GM12878 (cell line): Measurements from ENCODE around the gene MESD. TPM values are rescaled to one million over a fixed set of nuclear protein-coding genes. Genes with fewer than 3 reads are reported as not detected.

Source experiments
- ATAC-seq: fragments of 200-7000 bp; cut with Tn5 transposase; 3 replicates; pipeline ENCODE4 v1.9.1; 2020; ENCODE audit warnings: mild to moderate bottlenecking, moderate library complexity
- BruUV-seq: library from RNA; stranded (reverse); fragments of 400-500 nt; replicated peaks from 2 replicates; lab custom pipeline; 2021; lab: Mats Ljungman, UMichigan
- CTCF ChIA-PET: fragments of 300-600 bp; sonication (Branson Sonifier 250); formaldehyde crosslinking; extraction: SDS; loops from one replicate; lab custom pipeline; 2021; ENCODE audit warnings: inconsistent platforms; lab: Yijun Ruan, JAX
- POLR2A ChIA-PET: fragments of 350-600 bp; formaldehyde crosslinking; extraction: SDS; loops from one replicate; lab custom pipeline; 2021; ENCODE audit warnings: inconsistent platforms; lab: Charles Lee
- RAD21 ChIA-PET: fragments of 300-600 bp; sonication (Branson Sonifier 250); formaldehyde crosslinking; loops from one replicate; lab custom pipeline; 2023; ENCODE audit warnings: antibody characterized with exemption; ENCODE audit not compliant: unreplicated experiment; lab: Charles Lee
- SMC1A ChIA-PET: fragments of 300-600 bp; sonication (Branson Sonifier 250); formaldehyde crosslinking; loops from one replicate; lab custom pipeline; 2023; ENCODE audit not compliant: unreplicated experiment, uncharacterized antibody; lab: Charles Lee
- DNase-seq: peaks from one replicate; pipeline ENCODE4 v3.0.0-alpha.2; 2011; ENCODE audit warnings: low read depth, low spot score
- FAIRE-seq: peaks from 3 replicates; lab custom pipeline; 2011; peaks lifted over from hg19 to GRCh38; lab: Jason Lieb, UNC
- H2AFZ ChIP-seq: 2 replicates; pipeline ENCODE4 v1.6.0; 2011; ENCODE audit warnings: low read depth, low read length, control low read depth; ENCODE audit not compliant: control insufficient read depth
- H3K27ac ChIP-seq: 2 replicates; pipeline ENCODE4 v1.5.1; 2011; ENCODE audit warnings: control low read depth; ENCODE audit not compliant: control insufficient read depth, insufficient read depth
- H3K27me3 ChIP-seq, 2 experiments: replicated peaks in 1 of 2; 2 replicates each; pipeline versions ENCODE4 v1.6.0 to v1.6.1; 2011; ENCODE audit warnings: low read length in 1 of 2; ENCODE audit not compliant: control insufficient read depth in 2 of 2, insufficient read depth in 2 of 2
- H3K36me3 ChIP-seq, 2 experiments: 2 replicates each; pipeline ENCODE4 v1.5.1; 2011; ENCODE audit warnings: low read length in 1 of 2; ENCODE audit not compliant: control insufficient read depth in 2 of 2, insufficient read depth in 2 of 2
- H3K4me1 ChIP-seq: 2 replicates; pipeline ENCODE4 v1.6.1; 2011; ENCODE audit warnings: mild to moderate bottlenecking, low read length, moderate library complexity, mixed read lengths; ENCODE audit not compliant: control insufficient read depth, insufficient read depth
- H3K4me2 ChIP-seq: 2 replicates; pipeline ENCODE4 v1.6.0; 2011; ENCODE audit warnings: control low read depth; ENCODE audit not compliant: control insufficient read depth, insufficient read depth
- H3K4me3 ChIP-seq: fragments of 200-600 bp; sonication (generic); 2 replicates; pipeline ENCODE4 v1.5.1; 2016
- H3K79me2 ChIP-seq: 2 replicates; pipeline ENCODE4 v1.6.0; 2011; ENCODE audit warnings: low read length; ENCODE audit not compliant: control insufficient read depth, insufficient read depth
- H3K9ac ChIP-seq: 2 replicates; pipeline ENCODE4 v1.8.0; 2011; ENCODE audit warnings: low read length, control low read depth, mixed read lengths; ENCODE audit not compliant: control insufficient read depth, insufficient read depth
- H3K9me3 ChIP-seq: replicated peaks from 3 replicates; pipeline ENCODE4 v1.5.1; 2011; ENCODE audit warnings: mild to moderate bottlenecking, low read length; ENCODE audit not compliant: control insufficient read depth, insufficient read depth
- H4K20me1 ChIP-seq: 2 replicates; pipeline ENCODE4 v1.6.0; 2011; ENCODE audit not compliant: control insufficient read depth, insufficient read depth
- BACH1 ChIP-seq: fragments of 450-650 bp; IDR thresholded peaks from 2 replicates; pipeline ENCODE4 v1.6.1; 2017; ENCODE audit warnings: mild to moderate bottlenecking, borderline replicate concordance
- BHLHE40 ChIP-seq, 2 experiments: fragments of 450-650 bp in 1 of 2; IDR thresholded peaks; 2 replicates each; pipeline ENCODE4 v1.6.1; 2011 to 2017; ENCODE audit warnings: low read depth in 2 of 2, borderline replicate concordance in 1 of 2, improper control_type of control experiment in 1 of 2, low read length in 1 of 2, mild to moderate bottlenecking in 1 of 2
- EP300 ChIP-seq, 2 experiments: fragments of 150-350 bp in 1 of 2; IDR thresholded peaks; 2 replicates each; pipeline ENCODE4 v1.6.1; 2011 to 2012; ENCODE audit warnings: low read depth in 2 of 2, low read length in 2 of 2, borderline replicate concordance in 1 of 2, improper control_type of control experiment in 1 of 2, inconsistent platforms in 1 of 2; ENCODE audit not compliant: control insufficient read depth in 1 of 2
- JUNB ChIP-seq: IDR thresholded peaks from 2 replicates; pipeline ENCODE4 v1.6.1; 2016; ENCODE audit warnings: antibody characterized with exemption, mild to moderate bottlenecking
- MEF2A ChIP-seq: IDR thresholded peaks from 2 replicates; pipeline ENCODE4 v1.6.1; 2011; ENCODE audit warnings: low read depth, mild to moderate bottlenecking, low read length, moderate library complexity; ENCODE audit not compliant: insufficient read depth
- POLR2AphosphoS2 ChIP-seq: IDR thresholded peaks from 2 replicates; pipeline ENCODE4 v1.6.1; 2011; ENCODE audit warnings: low read depth, mild to moderate bottlenecking, low read length, improper control_type of control experiment, moderate library complexity
- SREBF2 ChIP-seq: IDR thresholded peaks from 2 replicates; pipeline ENCODE4 v1.6.1; 2012; ENCODE audit warnings: mild to moderate bottlenecking, low read length
- SRF ChIP-seq, 2 experiments: IDR thresholded peaks; 2 replicates each; pipeline ENCODE4 v1.6.1; 2011; ENCODE audit warnings: low read depth in 2 of 2, low read length in 2 of 2, mild to moderate bottlenecking in 1 of 2, moderate library complexity in 1 of 2
- TARDBP ChIP-seq: IDR thresholded peaks from 2 replicates; pipeline ENCODE4 v1.6.1; 2016; ENCODE audit warnings: borderline replicate concordance
- ZZZ3 ChIP-seq: IDR thresholded peaks from 2 replicates; pipeline ENCODE4 v1.6.1; 2011; ENCODE audit warnings: low read depth; ENCODE audit not compliant: control insufficient read depth, insufficient read length
- WGBS: methylation state at CpG from one replicate; pipeline ENCODE4 v1.1.6; 2016; ENCODE audit warnings: low lambda C conversion rate; ENCODE audit not compliant: insufficient replicate concordance, insufficient coverage; ENCODE audit errors: missing lambda C conversion rate; 5-methylcytosine and 5-hydroxymethylcytosine counted together
- in situ Hi-C: fragments of 300-500 bp; cut with MboI; formaldehyde crosslinking; loops from 9 replicates; pipeline ENCODE4 v1.14.3; 2018; ENCODE audit warnings: mixed read lengths
- intact Hi-C: fragments of 100-400 bp; cut with micrococcal nuclease; formaldehyde crosslinking; loops from one replicate; pipeline ENCODE4 v1.14.2; 2022; ENCODE audit not compliant: unreplicated experiment
- polyA plus RNA-seq, 11 experiments: library from polyadenylated mRNA; depleted of rRNA in 4 of 11; unstranded in 6 of 11; stranded (reverse) in 5 of 11; fragments of >200 nt; fragmentation: Nextera tagmentation in 4 of 11; fragmentation: Illumina TruSeq in 1 of 11; extraction: Ambion mirVana in 4 of 11; extraction: Trizol in 1 of 11; gene quantifications; 1 replicate in 1 of 11; 2 replicates in 10 of 11; pipeline versions ENCODE4 v1.2.1 to v1.2.3, GENCODE V29; 2011 to 2016; ENCODE audit warnings: inconsistent platforms in 2 of 11, missing spikeins in 2 of 11, low read depth in 1 of 11
- total RNA-seq, 4 experiments: library from RNA; depleted of rRNA in 3 of 4; stranded (reverse); fragments of >200 nt in 3 of 4; fragmentation: Illumina TruSeq in 1 of 4; extraction: Trizol in 1 of 4; gene quantifications; 2 replicates each; pipeline versions ENCODE4 v1.2.1 to v1.2.3, GENCODE V29; 2013 to 2021

Gene MESD
- total and polyA plus RNA-seq, 10 of the 15 experiments (the other 5 are each of a cell fraction or from before 2014, with no cell fraction given), result 10.2 to 39.8 (median 20.9) TPM

- POLR2A ChIA-PET, result no interaction called here
- intact Hi-C loops, result no loop called here
Observed at GRCh38 chr15:80904998-80905397, 84.6 kb downstream of the MESD start.

GRCh38 chr15:80902298-80902801, 87.3 kb downstream of the MESD start:
- no peak for ATAC-seq
- Histone ChIP-seq H3K27ac (no peak overlapping the region), H3K9me3 (no peaks in the 10 kb centered on the region), H3K9ac (no peak overlapping the region), H3K27me3 (peaks cover 0 to 2% of the 10 kb centered on the region in 2 experiments; a peak in 2 of 4 replicates), H3K4me3 (no peak overlapping the region), H2AFZ (no peak overlapping the region), H3K79me2 (no peaks in the 10 kb centered on the region), H3K36me3 (no peaks in the 10 kb centered on the region), H3K4me1 (no peaks in the 10 kb centered on the region), H3K4me2 (no peak overlapping the region), H4K20me1 (no peaks in the 10 kb centered on the region)
- CTCF ChIA-PET, result no interaction called here
- intact Hi-C loops (no loop called here), in situ Hi-C loops (no loop called here)
- DNase-seq, result no peak
- no TSS peak for BruUV-seq
- 39% methylated on average over 9 of the region's 10 CpGs for WGBS
- RAD21 ChIA-PET, result no interaction called here
- POLR2A ChIA-PET, result no interaction called here
- FAIRE-seq, result no peak
- TF ChIP-seq MEF2A (no peak), TARDBP (no peak), SREBF2 (no peak), BACH1 (no peak)
- SMC1A ChIA-PET, result no interaction called here

More at GRCh38 chr15:80904998-80905397, 84.6 kb downstream of the MESD start:
- Histone ChIP-seq H3K36me3 (no peaks in the 10 kb centered on the region), H3K4me1 (no peaks in the 10 kb centered on the region), H3K27me3 (peaks cover 0 to 2% of the 10 kb centered on the region in 2 experiments; a peak in 2 of 4 replicates), H3K4me2 (no peak overlapping the region), H2AFZ (no peak overlapping the region), H4K20me1 (no peaks in the 10 kb centered on the region), H3K79me2 (no peaks in the 10 kb centered on the region), H3K9ac (no peak overlapping the region), H3K4me3 (no peak overlapping the region), H3K27ac (no peak overlapping the region), H3K9me3 (no peaks in the 10 kb centered on the region)
- 29% methylated on average over 5 of the region's 5 CpGs for WGBS
- SMC1A ChIA-PET, result no interaction called here
- FAIRE-seq (no peak), ATAC-seq (no peak), DNase-seq (no peak)
- no peak for TF ChIP-seq JUNB
- TF ChIP-seq EP300 (IDR thresholded peaks at IDR 0.05; ENCODE audit: borderline replicate concordance in 1 of 2, control insufficient read depth in 1 of 2, low read depth in 2 of 2, low read length in 2 of 2), result no peak
- TF ChIP-seq BHLHE40 (IDR thresholded peaks at IDR 0.05; ENCODE audit: borderline replicate concordance in 1 of 2, low read depth in 2 of 2, low read length in 1 of 2), result no peak
- no peak for TF ChIP-seq ZZZ3
- no peak for TF ChIP-seq POLR2AphosphoS2
- no peak for TF ChIP-seq SRF (IDR thresholded peaks at IDR 0.05; ENCODE audit: low read depth in 2 of 2, low read length in 2 of 2)
- BruUV-seq, result no TSS peak
- in situ Hi-C loops, result no loop called here
- CTCF ChIA-PET, result no interaction called here
- RAD21 ChIA-PET, result no interaction called here
